DMS 273 treated with DMSO at 0.1 percent for 48 hours (cell line): Measurements from ENCODE around the gene TEX9.
"Not testable (repeated sequence)": the region's sequence is repeated elsewhere in the genome, so short reads cannot be mapped to it uniquely, and the experiment has no call there.

Experiments
- DNase-seq: peaks from one replicate; lab custom pipeline; 2025; lab: John Stamatoyannopoulos, UW

The TEX9 gene

GRCh38 chr15:56366211-56366610, 985 bp downstream of the TEX9 start:
- DNase-seq: no peak

- no peak for DNase-seq
Measured at GRCh38 chr15:56367156-56367555, 1.9 kb downstream of the TEX9 start.

- peak; percentile 12 for DNase-seq
Measured at GRCh38 chr15:56369234-56369633, 4.0 kb downstream of the TEX9 start.

GRCh38 chr15:56371495-56372147, 6.4 kb downstream of the TEX9 start:
- DNase-seq: no peak

- DNase-seq: not testable (repeated sequence)
Measured at GRCh38 chr15:56374693-56375092, 9.5 kb downstream of the TEX9 start.

- not testable (repeated sequence) for DNase-seq
Measured at GRCh38 chr15:56377822-56378221, 12.6 kb downstream of the TEX9 start.

GRCh38 chr15:56383010-56383409, 17.8 kb downstream of the TEX9 start:
- no peak for DNase-seq

GRCh38 chr15:56385908-56386307, 20.7 kb downstream of the TEX9 start:
- no peak for DNase-seq

- DNase-seq: no peak
Measured at GRCh38 chr15:56390739-56391267, 25.6 kb downstream of the TEX9 start.

GRCh38 chr15:56393277-56393676, 28.1 kb downstream of the TEX9 start:
- DNase-seq: no peak

GRCh38 chr15:56394909-56395308, 29.7 kb downstream of the TEX9 start:
- no peak for DNase-seq

- DNase-seq: not testable (repeated sequence)
Measured at GRCh38 chr15:56397325-56397724, 32.1 kb downstream of the TEX9 start.

- not testable (repeated sequence) for DNase-seq
Measured at GRCh38 chr15:56399209-56399608, 34.0 kb downstream of the TEX9 start.

GRCh38 chr15:56410721-56411120, 45.5 kb downstream of the TEX9 start:
- DNase-seq: peak; percentile 21

- DNase-seq: peak; percentile 2
Measured at GRCh38 chr15:56411122-56411749, 46.0 kb downstream of the TEX9 start.

GRCh38 chr15:56413114-56413733, 48.0 kb downstream of the TEX9 start:
- not testable (repeated sequence) for DNase-seq

- no peak for DNase-seq
Measured at GRCh38 chr15:56425276-56425675, 60.0 kb downstream of the TEX9 start.

- DNase-seq: no peak
Measured at GRCh38 chr15:56425976-56426375, 60.8 kb downstream of the TEX9 start.

GRCh38 chr15:56428821-56429458, 63.7 kb downstream of the TEX9 start:
- DNase-seq: no peak

- DNase-seq: no peak
Measured at GRCh38 chr15:56432304-56432703, 67.1 kb downstream of the TEX9 start.

- no peak for DNase-seq
Measured at GRCh38 chr15:56440214-56440770, 75.1 kb downstream of the TEX9 start.

GRCh38 chr15:56442354-56442753, 77.1 kb downstream of the TEX9 start:
- no peak for DNase-seq
